ENCODE data around the gene SNAP25. TPM values are rescaled to one million over a fixed set of nuclear protein-coding genes. Genes with fewer than 3 reads are reported as not detected.

SNAP25 gene
- total RNA-seq, 4 donors from 2014 or later: 0.38 to 1.3 (median 0.58) TPM

DNA sequence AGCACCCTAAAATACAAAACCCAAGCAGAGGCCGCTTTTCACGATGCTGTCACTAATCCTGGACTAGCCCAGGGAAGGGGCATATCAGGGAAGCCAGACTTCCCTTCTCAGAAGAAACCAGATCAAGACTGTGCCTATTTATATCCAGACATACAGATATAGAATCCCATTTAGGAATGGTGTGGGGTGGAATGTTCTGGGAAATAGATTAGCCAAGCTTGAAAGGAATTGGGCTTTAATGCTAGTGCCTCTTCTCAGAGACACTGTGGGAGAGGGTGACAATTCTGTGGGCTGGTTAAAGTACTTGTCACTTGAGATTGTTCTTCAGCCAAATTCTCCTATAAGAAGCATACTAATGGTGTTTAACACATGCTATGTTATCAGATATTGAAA is 45.5 kb downstream of the SNAP25 start:
- TF ChIP-seq CTCF (IDR thresholded peaks at IDR 0.05; ENCODE audit: low read depth): no peak

DNA sequence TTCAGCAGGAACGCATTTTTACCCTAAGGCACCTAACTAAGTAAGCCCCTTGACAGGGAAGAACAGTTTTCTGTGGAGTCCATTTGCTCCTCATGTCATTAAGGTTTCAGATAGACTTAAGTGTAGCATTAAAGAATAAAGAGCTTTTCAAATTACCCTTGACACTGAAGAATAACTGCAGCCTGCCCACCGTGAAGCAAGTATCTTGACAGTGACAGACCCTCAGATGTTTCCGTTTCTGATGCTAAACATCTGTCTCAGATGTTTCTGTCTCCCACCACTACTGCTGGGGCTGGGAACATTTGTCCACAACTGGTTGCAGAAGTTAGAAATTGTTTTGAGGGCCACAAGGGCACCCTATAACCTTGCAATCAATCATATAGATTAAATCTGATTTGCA is 50.0 kb downstream of the SNAP25 start:
- no peak for TF ChIP-seq CTCF (IDR thresholded peaks at IDR 0.05; ENCODE audit: low read depth)

- no peak for TF ChIP-seq CTCF (IDR thresholded peaks at IDR 0.05; ENCODE audit: low read depth)
Observed at GRCh38 chr20:10270630-10271029, 52.0 kb downstream of the SNAP25 start.

DNA sequence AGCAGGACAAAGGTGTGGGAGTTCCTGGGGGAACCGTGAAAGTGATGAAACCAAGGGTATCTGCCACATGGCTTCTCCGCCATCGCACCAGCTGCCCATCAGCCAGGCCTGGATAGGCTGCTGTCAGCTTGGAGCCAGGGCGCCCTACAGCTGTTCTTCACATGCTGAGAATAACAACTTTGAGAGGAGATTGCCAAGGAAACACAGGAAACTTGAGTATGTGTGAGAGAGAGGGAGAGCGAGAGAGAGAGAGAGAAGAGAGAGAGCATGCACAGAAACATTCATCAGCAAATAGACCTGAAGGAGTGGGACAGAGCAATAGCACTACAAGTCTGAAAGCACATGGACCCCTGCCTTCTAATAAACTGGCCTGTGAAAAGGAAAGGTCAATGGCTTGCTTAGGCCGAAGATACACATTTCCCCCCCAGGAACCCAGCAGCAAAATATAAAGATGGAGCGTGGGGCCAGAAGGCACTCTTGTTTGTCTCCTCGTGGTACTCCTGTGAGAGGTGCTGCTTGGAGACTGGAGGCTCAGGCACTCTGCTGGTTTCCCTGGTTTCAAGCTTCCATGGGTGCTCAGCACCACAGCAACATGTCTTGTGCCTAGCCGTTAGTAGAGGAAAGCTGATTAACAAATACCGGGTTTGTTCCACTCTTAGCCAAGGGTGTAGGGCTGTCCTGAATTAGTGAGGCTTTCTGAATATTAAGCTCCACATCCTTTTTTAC is 53.0 kb downstream of the SNAP25 start:
- no peak for TF ChIP-seq CTCF (IDR thresholded peaks at IDR 0.05; ENCODE audit: low read depth)

GRCh38 chr20:10276878-10277580 is 58.4 kb downstream of the SNAP25 start:
- no peak for TF ChIP-seq CTCF (IDR thresholded peaks at IDR 0.05; ENCODE audit: low read depth)

- TF ChIP-seq CTCF (IDR thresholded peaks at IDR 0.05; ENCODE audit: low read depth): no peak
Observed at GRCh38 chr20:10277616-10278015, 59.0 kb downstream of the SNAP25 start.

DNA sequence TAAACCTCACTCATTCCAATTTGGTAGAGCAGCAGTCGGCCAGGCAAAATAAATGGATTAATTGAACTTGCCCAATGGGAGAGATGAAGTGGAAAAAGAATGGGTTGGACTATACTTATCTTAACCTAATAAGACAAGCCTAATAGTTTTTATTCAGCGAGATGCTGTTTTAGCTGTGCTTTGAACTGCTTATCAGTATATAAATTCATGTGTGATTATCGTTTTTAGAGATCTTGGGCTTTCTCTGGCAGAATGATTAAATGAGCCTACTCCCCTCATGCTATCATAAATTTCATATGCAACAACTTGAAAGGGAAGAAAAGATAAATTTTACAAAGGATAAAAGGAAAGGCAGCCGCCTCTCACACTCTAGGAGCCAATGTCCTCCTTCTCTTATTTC is 59.8 kb downstream of the SNAP25 start:
- TF ChIP-seq CTCF (IDR thresholded peaks at IDR 0.05; ENCODE audit: low read depth): no peak
